Cerebellar nuclear complex (tissue), 1 donor: Measurements from ENCODE around the gene HORMAD2.

ENCODE experiments used
- DNase-seq, 2 experiments: peaks; one replicate each; lab custom pipeline; 2025; lab: John Stamatoyannopoulos, UW

Gene HORMAD2

DNA sequence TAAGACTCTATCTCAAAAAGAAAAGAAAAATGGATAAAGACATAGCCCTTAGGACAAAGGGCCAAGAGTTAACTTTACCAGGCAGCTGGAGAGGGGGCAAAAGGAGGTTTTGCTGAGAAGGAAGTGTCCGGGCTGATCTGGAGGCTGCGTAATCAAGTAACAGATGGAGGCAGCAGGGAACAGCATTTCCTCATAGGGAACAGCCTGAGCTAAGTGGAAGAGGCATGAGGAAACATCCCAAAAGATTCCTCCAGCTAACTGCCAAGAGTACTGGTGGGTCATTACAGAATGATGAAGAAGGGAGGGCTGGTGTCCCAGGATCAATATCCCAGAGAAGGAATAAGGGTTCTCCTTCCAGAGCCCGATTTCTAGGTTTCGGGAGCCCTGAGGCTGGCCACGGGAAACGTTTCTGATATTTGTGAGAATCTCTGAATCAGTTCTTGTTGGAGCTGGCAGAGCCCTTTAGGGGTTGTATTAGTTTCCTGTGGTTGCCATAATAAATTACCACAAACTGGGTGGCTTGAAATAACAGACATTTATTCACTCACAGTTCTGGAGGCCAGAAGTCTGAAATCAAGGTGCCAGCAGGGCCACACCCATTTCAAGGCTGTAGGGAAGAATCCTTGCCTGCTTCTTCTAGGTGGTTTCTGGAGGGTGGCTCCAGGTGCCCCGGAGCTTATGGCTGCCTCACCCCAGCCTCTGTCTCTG is 145.1 kb downstream of the HORMAD2 start:
- DNase-seq: no peak

GRCh38 chr22:30226192-30226832 is 146.0 kb downstream of the HORMAD2 start:
- no peak for DNase-seq
